HG02943 (cell line): ENCODE results near the gene MYO9A.

Experiments
- ATAC-seq: cut with Tn5 transposase; IDR thresholded peaks from one replicate; pipeline ENCODE4 v1.9.1; 2021; ENCODE audit warnings: mild to moderate bottlenecking, low read depth, moderate library complexity; ENCODE audit not compliant: unreplicated experiment

MYO9A gene

DNA sequence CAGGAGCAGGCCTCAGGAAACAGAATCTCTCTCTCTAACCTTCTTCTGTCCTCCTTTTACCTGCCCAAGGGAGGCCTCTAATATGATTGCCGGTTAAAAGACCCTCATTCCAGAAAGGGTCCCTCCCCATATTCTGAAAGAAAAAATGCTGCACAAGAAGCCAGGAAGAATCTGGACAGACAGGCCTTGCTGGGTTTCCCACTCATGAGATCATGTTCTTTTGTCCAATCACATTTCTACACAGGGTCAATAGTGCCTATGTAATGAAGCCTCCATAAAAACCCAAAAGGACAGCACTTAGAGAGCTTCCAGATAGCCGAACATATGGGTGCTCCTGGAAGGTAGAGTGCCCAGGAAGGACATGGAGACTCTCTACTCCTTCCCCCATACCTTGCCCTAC lies 146.0 kb downstream of the MYO9A start:
- no peak for ATAC-seq

DNA sequence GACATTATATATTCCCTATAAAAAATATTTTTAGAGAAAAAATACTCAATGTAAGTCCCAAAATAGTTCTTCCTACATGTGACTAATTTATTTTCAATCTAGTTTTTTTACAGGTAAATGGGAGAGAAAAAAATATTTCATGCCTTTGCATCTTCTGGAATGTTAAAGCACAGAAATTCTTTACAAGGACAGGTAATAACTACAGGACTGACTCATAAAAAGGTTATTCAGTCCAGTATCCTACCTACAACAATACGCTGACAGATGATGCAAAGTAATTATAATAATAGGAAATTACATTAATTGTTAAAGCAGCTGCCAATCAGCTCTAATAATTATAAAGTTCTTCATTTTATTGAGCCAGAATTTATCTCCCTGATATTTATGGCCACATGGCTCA lies 147.5 kb downstream of the MYO9A start:
- no peak for ATAC-seq

DNA sequence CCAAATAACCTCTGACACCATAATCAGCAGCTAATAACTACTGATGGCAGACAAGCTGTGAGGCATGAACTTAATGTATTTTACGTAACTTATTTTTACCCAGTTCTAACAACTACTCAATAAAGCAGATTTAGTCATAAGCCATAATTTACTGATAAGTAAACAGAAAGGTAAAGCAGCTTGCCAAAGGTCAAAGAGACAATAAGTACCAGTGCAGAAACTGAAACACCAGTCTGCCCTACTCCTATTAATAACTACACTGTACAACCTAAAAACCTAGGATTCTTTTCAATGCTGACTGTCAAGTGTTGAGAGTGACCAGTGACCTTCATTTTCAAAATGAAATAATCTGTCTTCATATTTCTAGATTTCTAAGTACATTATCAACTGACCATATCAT lies 155.4 kb downstream of the MYO9A start:
- no peak for ATAC-seq

DNA sequence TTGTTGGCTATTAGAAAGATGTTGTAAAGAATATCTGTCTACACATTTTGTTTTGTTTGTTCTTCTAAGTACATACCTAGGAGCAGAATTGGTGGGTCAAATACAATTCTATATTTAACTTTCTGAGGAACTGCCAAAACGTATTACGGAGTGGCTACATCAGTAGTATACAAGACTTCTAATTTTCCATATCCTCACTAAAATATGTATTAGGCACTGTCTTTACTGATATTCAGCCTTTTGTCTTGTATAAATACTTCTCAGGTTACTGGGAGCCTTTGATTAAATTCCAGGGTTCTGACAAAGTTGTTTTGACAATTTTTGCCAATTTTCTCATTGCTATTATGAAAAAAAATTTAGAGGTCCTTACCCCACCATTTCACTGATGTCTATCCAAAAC lies 160.9 kb downstream of the MYO9A start:
- no peak for ATAC-seq

DNA sequence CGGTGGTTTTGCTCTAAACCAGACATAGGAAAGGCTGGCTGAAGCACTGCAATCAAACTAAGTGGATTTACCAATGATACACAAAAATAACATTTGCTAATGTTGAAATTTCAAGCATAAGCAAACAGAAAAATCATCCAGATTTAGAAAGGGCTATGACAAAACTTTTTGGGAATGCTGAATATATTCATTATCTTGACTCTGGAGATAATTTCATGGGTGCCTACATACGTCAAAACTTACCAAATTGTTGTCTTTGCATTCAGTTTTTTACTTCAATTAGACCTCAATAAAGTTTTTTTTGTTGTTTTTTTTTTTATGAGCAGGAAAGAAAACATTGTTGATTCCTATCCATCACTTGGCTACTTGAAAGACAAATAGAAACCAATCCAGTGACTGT lies 166.8 kb downstream of the MYO9A start:
- ATAC-seq, result no peak

DNA sequence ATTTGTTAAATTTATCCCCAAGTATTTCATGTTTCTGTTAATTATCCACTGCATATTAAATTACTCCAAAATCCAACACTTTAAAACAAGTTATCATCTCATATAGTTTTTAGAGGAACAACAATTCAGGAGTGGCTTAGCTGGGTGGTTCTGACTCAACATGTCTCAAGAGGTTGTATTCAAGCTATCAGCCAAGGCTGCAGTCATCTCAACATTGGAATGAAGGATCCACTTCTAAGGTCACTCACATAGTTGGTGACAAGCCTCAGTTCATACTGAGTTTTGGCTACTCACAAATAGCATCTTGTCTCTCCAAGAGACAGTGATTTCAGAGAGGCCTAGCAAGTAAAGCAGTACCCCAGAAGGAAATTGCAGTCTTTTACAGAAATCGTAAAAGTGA lies 172.9 kb downstream of the MYO9A start:
- no peak for ATAC-seq

DNA sequence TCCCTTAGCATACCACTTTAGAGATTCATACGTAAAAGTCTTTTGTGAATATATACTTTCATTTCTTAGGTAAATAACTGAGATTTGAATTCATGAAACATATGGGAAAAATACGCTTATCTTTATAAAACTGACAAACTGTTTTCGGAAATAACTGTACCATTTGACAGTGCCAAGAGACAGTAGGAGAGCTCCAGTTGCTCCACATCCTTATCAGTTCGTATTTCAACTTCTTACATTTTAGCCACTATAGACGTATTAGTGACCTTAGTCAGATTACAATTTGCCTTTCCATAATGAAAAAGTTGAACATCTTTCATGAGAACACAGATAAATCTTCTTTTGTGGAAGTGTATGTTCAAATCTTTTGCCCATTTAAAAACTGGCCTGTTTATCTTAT lies 174.1 kb downstream of the MYO9A start:
- no peak for ATAC-seq

DNA sequence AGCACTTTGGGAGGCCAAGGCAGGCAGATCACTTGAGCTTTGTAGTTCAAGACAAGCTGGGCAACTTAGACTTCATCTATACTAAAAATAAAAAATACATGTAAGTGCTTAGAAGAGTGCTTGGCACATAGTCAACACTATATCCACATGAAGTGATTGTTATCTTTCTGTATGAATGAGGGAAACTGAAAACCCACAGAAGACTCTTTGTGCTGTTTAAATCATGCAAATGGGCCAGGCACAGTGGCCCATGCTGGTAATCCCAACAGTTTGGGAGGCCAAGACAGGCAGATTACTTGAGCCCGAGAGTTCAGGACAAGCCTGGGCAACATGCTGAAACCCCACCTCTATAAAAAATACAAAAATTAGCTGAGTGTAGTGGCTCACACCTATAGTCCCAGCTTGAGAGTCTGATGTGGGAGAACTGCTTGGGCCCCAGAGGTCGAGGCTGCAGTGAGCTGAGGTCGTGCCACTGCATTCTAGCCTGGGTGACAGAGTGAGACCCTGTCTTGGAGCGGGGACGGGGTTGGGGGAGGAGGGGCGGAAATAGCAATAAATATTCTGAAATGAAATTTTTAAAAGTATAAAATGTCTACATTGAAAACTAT lies 177.9 kb downstream of the MYO9A start:
- no peak for ATAC-seq

DNA sequence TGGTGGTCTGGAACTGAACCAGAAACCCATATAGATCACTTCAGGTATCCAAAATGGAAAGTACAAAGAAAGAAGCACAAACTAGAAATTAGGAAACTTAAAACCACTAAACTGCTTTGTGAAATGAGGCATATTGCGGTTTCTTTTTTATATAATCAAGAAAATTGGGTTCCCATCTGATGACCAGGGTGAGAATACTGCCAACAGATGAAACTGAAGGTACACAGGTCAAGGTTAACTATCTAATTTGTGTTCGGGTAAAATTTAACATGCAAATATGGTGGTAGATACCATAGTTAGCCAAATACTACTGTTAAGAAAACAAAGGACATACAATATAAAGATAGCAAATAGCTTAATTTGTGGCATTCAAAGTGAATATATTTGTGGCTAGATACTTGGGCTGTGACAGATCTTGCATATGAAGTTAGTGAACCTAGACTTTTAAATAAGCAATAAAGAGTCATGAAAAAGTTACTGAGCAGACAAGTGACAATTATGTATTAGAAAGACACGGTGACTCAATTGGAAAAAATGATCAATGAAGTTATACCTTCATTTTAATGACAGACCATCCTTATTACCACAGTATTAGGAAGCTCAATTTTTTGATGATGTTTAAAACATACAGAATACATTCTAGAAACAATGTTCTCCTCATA lies 180.2 kb downstream of the MYO9A start:
- no peak for ATAC-seq

DNA sequence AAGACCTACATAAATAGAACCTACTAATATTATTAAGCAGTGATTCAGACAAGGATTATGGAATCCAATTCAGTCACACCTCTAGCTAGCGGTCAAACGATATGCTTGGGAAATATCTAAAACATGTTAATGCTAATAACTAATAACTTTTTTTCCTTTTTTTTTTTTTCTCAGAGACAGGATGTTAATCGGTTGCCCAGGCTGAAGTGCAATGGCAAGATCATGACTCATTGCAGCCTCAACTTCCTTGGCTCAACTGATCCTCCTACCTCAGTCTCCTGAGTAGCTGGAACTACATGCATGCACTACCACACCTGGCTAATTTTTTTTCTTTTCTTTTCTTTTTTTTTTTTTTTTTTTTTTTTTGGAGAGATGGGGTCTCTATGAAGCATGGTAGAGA lies 183.5 kb downstream of the MYO9A start:
- ATAC-seq, result no peak

DNA sequence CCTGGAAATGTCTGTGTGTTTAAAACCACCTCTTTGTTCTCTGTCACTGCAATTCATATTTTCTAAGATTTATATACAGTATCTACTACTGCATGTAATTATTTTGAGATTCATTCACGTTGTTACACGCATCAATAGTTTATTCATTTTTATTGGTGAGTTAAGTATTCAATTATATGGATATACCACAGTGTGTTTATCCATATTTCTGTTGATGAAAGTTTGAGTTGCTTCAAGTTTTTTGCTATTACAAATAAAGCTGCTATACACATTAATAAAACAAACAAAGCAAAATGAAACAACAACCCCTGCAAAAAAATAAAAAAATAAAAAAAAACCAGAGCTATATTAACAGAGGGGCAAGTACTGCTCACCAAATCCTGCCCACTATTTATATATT lies 185.3 kb downstream of the MYO9A start:
- ATAC-seq, result no peak

DNA sequence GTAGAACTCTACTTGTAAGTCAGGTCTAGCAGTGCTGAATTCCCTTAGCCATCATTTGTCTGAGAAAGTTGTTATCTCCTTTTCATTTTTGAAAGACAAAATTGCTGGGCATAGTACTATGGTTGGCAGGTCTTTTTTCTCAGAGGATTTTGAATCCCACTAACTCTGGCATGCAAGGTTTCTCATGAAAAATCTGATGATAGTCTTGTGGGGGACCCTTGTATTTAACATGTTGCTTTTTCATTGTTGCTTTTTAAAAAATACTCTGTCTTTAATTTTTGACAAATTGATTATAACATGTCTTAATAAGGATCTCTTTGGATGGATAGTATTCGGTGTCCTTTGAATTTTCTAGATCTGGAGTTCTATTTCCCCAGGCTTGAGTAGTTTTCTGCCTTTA lies 186.7 kb downstream of the MYO9A start:
- ATAC-seq, result no peak

DNA sequence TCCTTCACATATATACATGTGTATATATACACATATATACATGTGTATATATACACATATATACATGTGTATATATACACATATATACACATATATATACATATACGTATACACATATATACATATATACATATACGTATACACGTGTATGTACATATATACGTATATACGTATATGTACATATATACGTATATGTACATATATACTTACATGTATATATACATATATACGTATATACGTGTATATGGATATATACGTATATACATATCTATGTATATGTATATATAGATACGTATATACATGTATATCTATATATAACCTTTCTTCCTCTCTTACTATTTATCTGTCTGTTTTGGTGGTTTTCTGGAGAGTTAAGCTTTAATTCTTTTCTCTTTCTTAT lies 192.8 kb downstream of the MYO9A start:
- no peak for ATAC-seq

DNA sequence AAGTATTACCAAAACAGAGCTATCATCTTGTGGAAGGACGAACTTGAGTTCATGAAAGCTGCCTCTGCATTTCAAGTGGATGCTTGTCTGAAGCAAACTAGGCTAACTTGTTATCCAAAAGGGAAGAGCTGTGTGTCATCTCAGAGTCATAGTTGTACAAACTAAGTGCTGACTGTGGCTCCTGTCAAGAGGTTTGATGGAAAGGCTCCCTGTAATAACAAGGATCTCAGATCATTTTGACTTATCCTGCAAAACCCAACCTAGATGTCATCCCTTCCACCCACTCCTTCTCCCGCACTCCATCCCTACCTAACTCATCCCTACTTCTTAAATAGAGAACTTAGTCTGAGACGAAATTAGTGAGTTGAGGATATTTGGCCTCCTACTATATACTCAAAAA lies 196.8 kb downstream of the MYO9A start:
- no peak for ATAC-seq

DNA sequence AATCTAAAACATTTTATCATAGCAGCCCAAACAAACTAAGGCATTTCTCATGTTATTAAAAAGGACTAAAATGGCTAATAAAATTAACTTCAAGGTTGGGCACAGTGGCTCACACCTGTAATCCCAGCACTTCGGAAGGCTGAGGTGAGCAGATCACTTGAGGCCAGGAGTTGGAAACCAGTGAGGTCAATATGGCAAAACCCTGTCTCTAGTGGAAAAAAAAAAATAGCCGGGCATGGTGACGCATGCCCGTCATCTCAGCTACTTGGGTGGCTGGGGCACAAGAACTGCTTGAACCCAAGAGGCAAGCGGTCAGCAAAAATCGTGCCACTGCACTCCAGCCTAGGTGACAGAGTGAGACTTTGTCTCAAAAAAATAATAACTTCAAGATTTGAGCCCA lies 197.4 kb downstream of the MYO9A start:
- ATAC-seq, result no peak

DNA sequence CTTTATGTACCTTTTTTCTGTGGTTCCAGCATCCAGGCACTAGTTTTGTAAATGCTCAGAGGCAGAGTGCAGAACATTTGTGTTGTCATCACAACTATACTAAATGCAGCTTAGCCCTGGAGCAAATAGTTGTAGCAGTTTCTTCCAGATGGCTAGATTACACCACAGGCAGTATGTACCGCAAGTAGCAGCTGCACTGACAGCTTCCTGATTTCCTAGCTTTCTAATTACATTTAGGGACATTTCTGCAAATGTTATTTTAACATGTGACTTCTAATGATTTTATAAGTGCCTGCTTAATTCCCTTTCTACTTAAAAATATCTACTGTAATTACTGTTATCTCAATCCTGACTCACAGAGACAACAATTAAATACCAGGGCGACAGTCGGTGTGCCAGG lies 201.1 kb downstream of the MYO9A start:
- no peak for ATAC-seq

DNA sequence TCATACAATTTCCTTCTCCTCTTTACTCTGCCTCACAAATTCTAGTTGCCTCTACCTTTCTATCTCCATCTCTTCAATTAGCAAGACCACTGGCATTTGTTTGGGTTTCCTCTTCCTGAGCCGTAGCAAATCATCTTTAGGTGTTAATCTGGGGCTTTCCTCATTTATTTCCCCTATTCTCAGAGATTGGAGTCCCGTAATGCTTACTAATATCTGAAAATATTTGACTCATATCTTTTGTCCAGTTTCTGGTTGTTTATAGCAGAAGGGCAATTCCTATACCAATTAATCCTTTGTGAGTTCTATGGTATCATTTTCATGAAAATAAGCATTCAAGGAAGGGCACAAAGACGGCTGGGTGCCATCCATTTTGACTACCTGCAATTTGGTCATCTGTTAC lies 203.9 kb downstream of the MYO9A start:
- ATAC-seq, result no peak

DNA sequence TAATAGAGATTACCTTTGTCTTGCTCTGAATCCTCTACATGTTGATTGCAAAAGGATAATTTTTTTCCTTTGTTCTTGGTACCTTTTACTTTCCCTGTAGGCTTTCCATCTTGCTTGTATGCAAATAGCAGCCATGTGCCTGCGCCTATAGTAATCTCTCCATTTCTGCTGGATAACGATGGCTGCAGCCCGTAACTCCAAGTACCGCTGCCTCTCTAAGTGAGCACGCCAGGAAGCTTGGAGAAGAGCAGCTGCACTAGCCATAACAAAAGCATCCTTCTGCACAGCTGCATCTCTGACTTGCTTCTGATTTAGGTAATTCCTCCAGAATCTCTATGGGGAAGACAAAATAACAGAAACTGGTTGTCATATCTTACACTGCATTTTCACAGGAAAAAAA lies 218.3 kb downstream of the MYO9A start:
- ATAC-seq, result no peak

DNA sequence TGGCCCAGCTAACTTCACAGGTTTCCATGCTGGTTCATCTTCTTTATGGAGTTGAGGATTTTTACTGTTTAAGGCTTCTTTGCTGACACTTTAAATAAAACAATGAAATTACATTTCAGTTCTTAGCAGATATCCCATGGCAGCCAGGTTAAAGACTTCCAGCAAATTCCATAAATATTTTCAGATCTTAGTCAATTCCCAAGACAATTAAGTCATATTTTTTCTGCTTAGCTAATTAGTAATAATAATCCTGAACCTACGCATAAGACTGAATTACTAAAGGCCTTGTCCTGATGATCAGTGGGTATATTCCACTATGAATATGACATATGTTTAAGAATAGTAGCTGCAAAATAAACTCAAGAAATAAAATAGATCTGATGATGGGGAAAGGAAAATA lies 224.3 kb downstream of the MYO9A start:
- ATAC-seq, result no peak

DNA sequence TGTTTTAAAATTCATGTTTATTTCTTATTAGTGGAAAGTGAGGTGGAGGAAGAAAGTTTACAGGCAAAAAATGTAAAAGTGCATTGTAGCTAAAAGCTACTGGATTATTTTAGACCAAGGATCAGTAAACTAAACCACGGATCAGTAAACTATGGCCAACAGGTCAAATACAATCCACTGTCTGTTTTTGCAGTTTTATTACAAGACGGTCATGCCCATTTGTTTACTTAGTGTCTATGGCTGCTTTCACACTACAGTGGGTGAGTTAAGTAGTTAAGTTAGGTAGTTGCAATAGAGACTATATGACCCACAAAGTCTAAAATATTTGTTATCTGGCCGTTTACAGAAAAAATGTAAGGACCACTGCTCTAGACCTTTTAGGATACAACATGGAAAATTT lies 225.6 kb downstream of the MYO9A start:
- ATAC-seq, result no peak

DNA sequence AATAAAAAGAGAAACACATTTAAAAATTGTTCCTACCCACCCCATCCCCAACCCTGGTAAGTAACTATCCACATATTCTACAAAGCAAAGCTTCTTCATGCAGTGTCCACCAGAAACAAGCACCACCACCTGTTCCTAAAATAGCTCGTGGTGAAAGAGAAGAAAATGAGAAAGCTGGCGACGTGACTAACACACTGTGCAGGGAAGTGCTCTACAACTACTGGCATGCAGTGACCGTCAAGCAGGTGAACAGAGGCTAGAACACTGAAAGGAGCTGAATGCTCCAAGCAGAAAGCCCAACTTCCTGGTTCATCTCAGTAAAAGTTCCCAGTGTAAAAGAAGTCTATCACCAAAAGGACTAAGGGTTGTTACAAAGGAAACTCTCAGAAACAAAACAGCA lies 226.9 kb downstream of the MYO9A start:
- no peak for ATAC-seq

DNA sequence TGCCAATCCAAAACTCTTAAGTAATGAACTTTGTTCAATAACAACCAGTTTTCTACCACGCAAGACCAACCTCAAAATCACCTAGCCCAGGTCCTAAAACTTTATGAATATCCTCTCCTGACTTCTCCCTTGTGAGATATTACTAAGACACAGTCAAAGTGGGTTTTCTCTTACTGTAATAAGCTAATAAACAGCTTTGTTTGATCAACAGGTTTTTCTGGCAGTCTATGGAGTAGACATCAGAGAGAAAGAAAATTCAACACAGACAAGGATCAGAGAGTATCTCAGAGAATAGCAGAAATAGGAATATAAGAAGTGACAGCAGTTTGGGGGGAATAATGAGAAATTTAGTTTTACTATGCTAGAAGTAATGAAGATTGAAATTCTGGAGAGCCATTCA lies 228.0 kb downstream of the MYO9A start:
- no peak for ATAC-seq

DNA sequence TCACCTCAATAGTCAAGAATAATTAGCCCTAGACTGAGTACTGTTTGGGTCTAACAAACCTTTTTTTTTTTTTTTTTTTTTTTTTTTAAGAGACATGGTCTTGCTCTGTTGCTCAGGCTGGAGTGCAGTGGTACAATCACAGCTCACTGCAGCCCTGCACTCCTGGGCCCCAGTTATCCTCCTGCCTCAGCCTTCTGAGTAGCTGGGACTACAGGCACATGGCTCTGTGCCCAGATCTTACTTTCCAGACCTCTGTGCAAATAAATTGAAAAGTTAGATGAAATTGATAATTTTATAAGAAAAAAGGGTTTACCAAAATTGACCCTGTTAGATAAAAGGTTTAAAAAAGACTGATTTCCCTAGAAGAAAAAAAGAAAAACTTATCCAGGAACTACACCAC lies 228.6 kb downstream of the MYO9A start:
- ATAC-seq, result no peak
